Neuronal stem cell (in vitro differentiated cells): ENCODE measurements around the gene SORCS2. TPM values are rescaled to one million over a fixed set of nuclear protein-coding genes. Genes with fewer than 3 reads are reported as not detected.

Source experiments
- DNase-seq: peaks from one replicate; pipeline ENCODE4 v3.0.0-alpha.2; 2013; ENCODE audit warnings: low spot score
- H2AFZ ChIP-seq: one replicate; pipeline ENCODE4 v1.6.1; 2013; ENCODE audit warnings: mild to moderate bottlenecking, low read length, inconsistent platforms
- H2AK5ac ChIP-seq: 2 replicates; pipeline ENCODE4 v1.6.1; 2013; ENCODE audit warnings: low read depth, mild to moderate bottlenecking, inconsistent platforms, low read length, moderate library complexity, mixed read lengths
- H2BK120ac ChIP-seq: 2 replicates; pipeline ENCODE4 v1.6.1; 2013; ENCODE audit warnings: low read depth, mild to moderate bottlenecking, inconsistent platforms, low read length, moderate library complexity, mixed read lengths
- H2BK12ac ChIP-seq: one replicate; pipeline ENCODE4 v1.6.1; 2013; ENCODE audit warnings: low read length, inconsistent platforms
- H2BK15ac ChIP-seq: 2 replicates; pipeline ENCODE4 v1.6.1; 2013; ENCODE audit warnings: mild to moderate bottlenecking, low read length, inconsistent platforms, mixed read lengths
- H2BK5ac ChIP-seq: one replicate; pipeline ENCODE4 v1.6.1; 2013; ENCODE audit warnings: inconsistent platforms, mild to moderate bottlenecking, low read length, moderate library complexity
- H3K14ac ChIP-seq: one replicate; pipeline ENCODE4 v1.6.1; 2013; ENCODE audit warnings: low read length, inconsistent platforms
- H3K18ac ChIP-seq: 2 replicates; pipeline ENCODE4 v1.6.1; 2013; ENCODE audit warnings: low read length, inconsistent platforms
- H3K23ac ChIP-seq: 2 replicates; pipeline ENCODE4 v1.6.1; 2013; ENCODE audit warnings: low read depth, mild to moderate bottlenecking, mixed read lengths, low read length, inconsistent platforms; ENCODE audit not compliant: poor library complexity
- H3K27ac ChIP-seq: replicated peaks from 3 replicates; pipeline ENCODE4 v1.5.1; 2013; ENCODE audit warnings: low read length, inconsistent platforms
- H3K27me3 ChIP-seq, 3 experiments: 2 replicates each; pipeline ENCODE4 v1.6.1; 2013; ENCODE audit warnings: low read length in 3 of 3, mild to moderate bottlenecking in 2 of 3, inconsistent platforms in 1 of 3, low read depth in 1 of 3, mixed read lengths in 1 of 3, moderate library complexity in 1 of 3; ENCODE audit not compliant: control insufficient read depth in 3 of 3, insufficient read depth in 3 of 3
- H3K36me3 ChIP-seq, 2 donors: replicated peaks in 1 of 2; 2 replicates each; pipeline ENCODE4 v1.6.1; 2013; ENCODE audit warnings: low read length in 2 of 2; ENCODE audit not compliant: control insufficient read depth in 2 of 2, insufficient read depth in 2 of 2
- H3K4ac ChIP-seq: 2 replicates; pipeline ENCODE4 v1.6.1; 2013; ENCODE audit warnings: inconsistent platforms, mild to moderate bottlenecking, low read length, moderate library complexity
- H3K4me1 ChIP-seq, 2 donors: 1 replicate in 1 of 2; 2 replicates in 1 of 2; pipeline ENCODE4 v1.6.1; 2013; ENCODE audit warnings: low read length in 2 of 2, low read depth in 1 of 2; ENCODE audit not compliant: control insufficient read depth in 2 of 2, insufficient read depth in 1 of 2
- H3K4me2 ChIP-seq: one replicate; pipeline ENCODE4 v1.6.1; 2013; ENCODE audit warnings: mild to moderate bottlenecking, low read length, inconsistent platforms; ENCODE audit not compliant: insufficient read depth, poor library complexity, severe bottlenecking
- H3K4me3 ChIP-seq, 2 donors: 2 replicates each; pipeline ENCODE4 v1.5.1; 2013; ENCODE audit warnings: low read length in 2 of 2, mild to moderate bottlenecking in 2 of 2, inconsistent platforms in 1 of 2, moderate library complexity in 1 of 2
- H3K79me1 ChIP-seq: one replicate; pipeline ENCODE4 v1.6.1; 2013; ENCODE audit warnings: low read depth, mild to moderate bottlenecking, inconsistent platforms, low read length, moderate library complexity
- H3K9ac ChIP-seq: one replicate; pipeline ENCODE4 v1.6.1; 2013; ENCODE audit warnings: mild to moderate bottlenecking, low read depth, low read length, inconsistent platforms; ENCODE audit not compliant: poor library complexity
- H3K9me3 ChIP-seq, 2 donors: replicated peaks in 1 of 2; 2 replicates each; pipeline versions ENCODE3 to v1.6.1; 2013; ENCODE audit warnings: low read length in 2 of 2, mild to moderate bottlenecking in 2 of 2, inconsistent platforms in 1 of 2, low read depth in 1 of 2, mixed read lengths in 1 of 2, moderate library complexity in 1 of 2; ENCODE audit not compliant: control insufficient read depth in 2 of 2, insufficient read depth in 1 of 2
- H4K8ac ChIP-seq: one replicate; pipeline ENCODE4 v1.6.1; 2013; ENCODE audit warnings: low read depth, mild to moderate bottlenecking, inconsistent platforms, low read length, moderate library complexity
- H4K91ac ChIP-seq: one replicate; pipeline ENCODE4 v1.6.1; 2013; ENCODE audit warnings: low read length, low read depth, mild to moderate bottlenecking, inconsistent platforms; ENCODE audit not compliant: poor library complexity
- WGBS, 2 donors: extraction: QIAGEN DNeasy Blood & Tissue Kit; methylation state at CpG; one replicate each; pipeline ENCODE4 v1.1.7; 2013; ENCODE audit warnings: missing lambda C conversion rate in 2 of 2, mixed read lengths in 1 of 2; ENCODE audit not compliant: insufficient read length in 2 of 2, insufficient replicate concordance in 1 of 2; ENCODE audit errors: extremely low coverage in 2 of 2; 5-methylcytosine and 5-hydroxymethylcytosine counted together
- polyA plus RNA-seq, 2 experiments: library from polyadenylated mRNA; stranded (reverse); fragments of 200-250 nt; gene quantifications; one replicate each; pipeline ENCODE4 v1.2.3, GENCODE V29; 2013

Gene SORCS2
- polyA plus RNA-seq (2013, experiment 1 of 2), result 2.9 TPM
- polyA plus RNA-seq (2013, experiment 2 of 2), result 2.9 TPM

- H2BK5ac ChIP-seq, result no peak within 1 kb of the TSS
- H2BK15ac ChIP-seq, result peak within 1 kb of the TSS; percentile 76
- peak within 1 kb of the TSS; percentile 6 for H3K23ac ChIP-seq
- peak within 1 kb of the TSS; percentile 90 for H3K18ac ChIP-seq
- peak within 1 kb of the TSS; percentile 88 for H3K9ac ChIP-seq
- no peaks in the 10 kb centered on the region for H3K9me3 ChIP-seq
- peaks cover 4% of the 10 kb centered on the region for H3K79me1 ChIP-seq
- H2BK12ac ChIP-seq, result no peak within 1 kb of the TSS
- H3K4me2 ChIP-seq, result peak within 1 kb of the TSS; percentile 99
- peaks cover 0 to 90% (median 16%) of the 10 kb centered on the region in 3 experiments for H3K27me3 ChIP-seq
- peak within 1 kb of the TSS in 1 of 2 donors; percentile 86 for H3K4me3 ChIP-seq
- no peak within 1 kb of the TSS for H4K91ac ChIP-seq
- H3K14ac ChIP-seq, result no peak within 1 kb of the TSS
- H2BK120ac ChIP-seq, result no peak within 1 kb of the TSS
- H4K8ac ChIP-seq, result no peak within 1 kb of the TSS
- H2AK5ac ChIP-seq, result peak within 1 kb of the TSS; percentile 77
- H3K27ac ChIP-seq, result no peak within 1 kb of the TSS
- WGBS, 2 donors, result no CpG with 5 or more reads among the region's 116 CpGs
- DNase-seq, result peak; percentile 65
- no peaks in the 10 kb centered on the region for H3K36me3 ChIP-seq
- no peak within 1 kb of the TSS for H3K4ac ChIP-seq
- H2AFZ ChIP-seq, result peak within 1 kb of the TSS; percentile 59
- peaks cover 2 to 18% of the 10 kb centered on the region in 2 donors for H3K4me1 ChIP-seq
Observed at GRCh38 chr4:7192252-7193029, at the start of gene SORCS2. TSS of gene SORCS2 (plus strand) at chr4:7192538.

GRCh38 chr4:7144374-7145290 lies 47.7 kb upstream of the SORCS2 start:
- Histone ChIP-seq H2BK12ac (peak overlapping the region; percentile 89), H3K27ac (no peak overlapping the region), H3K14ac (no peak overlapping the region), H3K36me3 (no peaks in the 10 kb centered on the region), H3K79me1 (no peaks in the 10 kb centered on the region), H2BK5ac (no peak overlapping the region), H2AK5ac (peak overlapping the region; percentile 36), H3K4ac (no peak overlapping the region), H4K91ac (no peak overlapping the region), H3K9ac (peak overlapping the region; percentile 50), H3K4me1 (no peaks in the 10 kb centered on the region), H3K23ac (no peak overlapping the region), H3K4me2 (no peak overlapping the region), H2BK15ac (no peak overlapping the region), H2BK120ac (no peak overlapping the region), H3K9me3 (no peaks in the 10 kb centered on the region), H3K4me3 (no peak overlapping the region), H4K8ac (peak overlapping the region; percentile 56), H3K27me3 (peaks cover 0 to 21% (median 0%) of the 10 kb centered on the region in 3 experiments), H3K18ac (peak overlapping the region; percentile 67), H2AFZ (no peak overlapping the region)
- WGBS, 2 donors, result no CpG with 5 or more reads among the region's 17 CpGs
- DNase-seq, result no peak

GRCh38 chr4:7145291-7145934 lies 46.9 kb upstream of the SORCS2 start:
- Histone ChIP-seq H3K18ac (no peak overlapping the region), H2AK5ac (peak overlapping the region; percentile 36), H3K4me2 (no peak overlapping the region), H3K4ac (no peak overlapping the region), H3K23ac (no peak overlapping the region), H4K91ac (no peak overlapping the region), H3K27me3 (peaks cover 0 to 21% (median 0%) of the 10 kb centered on the region in 3 experiments), H2BK12ac (no peak overlapping the region), H3K14ac (no peak overlapping the region), H3K9me3 (no peaks in the 10 kb centered on the region), H3K9ac (no peak overlapping the region), H3K4me1 (no peaks in the 10 kb centered on the region), H4K8ac (no peak overlapping the region), H2AFZ (no peak overlapping the region), H2BK5ac (no peak overlapping the region), H2BK15ac (no peak overlapping the region), H2BK120ac (no peak overlapping the region), H3K4me3 (no peak overlapping the region), H3K36me3 (no peaks in the 10 kb centered on the region), H3K79me1 (no peaks in the 10 kb centered on the region), H3K27ac (no peak overlapping the region)
- no peak for DNase-seq
- no CpG with 5 or more reads among the region's 14 CpGs for WGBS, 2 donors
